NT2/D1 (cell line): ENCODE results near the gene RANBP10.
A peak's percentile ranks its signal among the peaks of the same experiment; 100 is the strongest.

Source experiments
- DNase-seq: peaks from one replicate; pipeline ENCODE4 v3.0.0-alpha.2; 2011; ENCODE audit warnings: low read depth, low spot score
- H3K27me3 ChIP-seq: 2 replicates; pipeline ENCODE4 v1.6.0; 2011; ENCODE audit warnings: mild to moderate bottlenecking; ENCODE audit not compliant: insufficient read length, insufficient read depth
- H3K36me3 ChIP-seq: 2 replicates; pipeline ENCODE4 v1.6.1; 2011; ENCODE audit warnings: mild to moderate bottlenecking, low read length, mixed read lengths; ENCODE audit not compliant: insufficient read depth, insufficient read length
- H3K4me1 ChIP-seq: 2 replicates; pipeline ENCODE4 v1.5.1; 2011; ENCODE audit not compliant: insufficient read depth, insufficient read length
- H3K4me3 ChIP-seq: 2 replicates; pipeline ENCODE4 v1.5.1; 2011; ENCODE audit warnings: low read depth; ENCODE audit not compliant: insufficient read length
- H3K9ac ChIP-seq: 2 replicates; pipeline ENCODE4 v1.6.0; 2011; ENCODE audit warnings: low read depth; ENCODE audit not compliant: insufficient read length
- H3K9me3 ChIP-seq: 2 replicates; pipeline ENCODE4 v1.5.1; 2011; ENCODE audit warnings: mild to moderate bottlenecking, low read length; ENCODE audit not compliant: insufficient read depth
- SUZ12 ChIP-seq: IDR thresholded peaks from 2 replicates; pipeline ENCODE4 v1.6.1; 2011; ENCODE audit not compliant: insufficient read length, insufficient read depth; ENCODE audit errors: extremely low read depth
- YY1 ChIP-seq: IDR thresholded peaks from 2 replicates; pipeline ENCODE4 v1.6.1; 2011; ENCODE audit not compliant: insufficient read length, insufficient read depth
- ZNF274 ChIP-seq: IDR thresholded peaks from 2 replicates; pipeline ENCODE4 v1.6.1; 2011; ENCODE audit warnings: mild to moderate bottlenecking, low read depth, low read length

The RANBP10 gene

DNA sequence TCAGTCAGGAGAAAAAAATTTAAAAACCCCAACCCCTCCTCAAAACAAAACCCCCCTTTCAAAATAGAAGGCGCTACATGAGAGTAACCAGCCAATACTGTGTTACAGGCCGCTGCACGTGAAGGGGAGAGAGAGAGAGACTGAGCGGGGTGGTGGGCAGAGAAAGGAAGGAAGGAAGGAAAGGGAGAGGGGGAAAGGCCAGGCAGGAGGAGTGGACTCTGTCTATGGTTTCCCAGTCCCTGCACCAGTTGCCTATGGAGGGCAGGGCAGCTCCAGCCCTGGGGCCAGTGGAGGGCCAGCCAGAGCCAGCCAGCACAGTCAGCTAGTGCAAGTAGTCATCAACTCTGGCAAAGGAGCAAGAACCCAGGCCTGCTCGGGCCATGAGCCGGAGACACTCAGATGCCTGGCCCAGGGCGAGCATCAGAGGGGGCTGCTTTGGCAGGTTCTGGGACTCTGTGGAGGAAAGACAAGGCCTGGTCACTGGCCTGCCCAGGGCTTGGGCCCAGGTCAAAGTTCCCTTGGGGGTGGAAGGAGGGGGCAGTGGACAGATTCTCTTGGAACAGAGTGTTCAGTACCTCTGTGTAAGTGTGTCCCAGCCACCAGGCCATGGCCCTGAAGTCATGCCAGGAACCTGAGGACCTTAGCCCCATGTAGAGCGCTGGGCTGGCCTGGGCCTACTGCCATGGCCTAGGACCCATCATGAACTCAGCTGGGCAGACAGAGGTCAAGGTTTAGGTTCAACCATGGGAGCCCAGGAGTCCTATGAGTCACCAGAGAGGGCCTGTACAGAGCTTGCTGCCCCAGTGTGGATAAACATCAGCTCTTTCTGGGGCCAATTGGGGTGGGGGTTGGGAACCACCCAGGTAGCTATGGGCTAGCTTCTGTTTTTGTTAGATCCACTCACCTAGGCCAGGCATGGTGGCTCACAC, 80.0 kb downstream of the RANBP10 start:
- Histone ChIP-seq H3K9me3 (no peaks in the 10 kb centered on the region), H3K36me3 (peaks cover 74% of the 10 kb centered on the region), H3K9ac (no peak overlapping the region), H3K4me1 (peaks cover 2% of the 10 kb centered on the region), H3K4me3 (no peak overlapping the region), H3K27me3 (no peaks in the 10 kb centered on the region)
- DNase-seq = no peak
- no peak for TF ChIP-seq YY1
- no peak for TF ChIP-seq ZNF274
- no peak for TF ChIP-seq SUZ12

DNA sequence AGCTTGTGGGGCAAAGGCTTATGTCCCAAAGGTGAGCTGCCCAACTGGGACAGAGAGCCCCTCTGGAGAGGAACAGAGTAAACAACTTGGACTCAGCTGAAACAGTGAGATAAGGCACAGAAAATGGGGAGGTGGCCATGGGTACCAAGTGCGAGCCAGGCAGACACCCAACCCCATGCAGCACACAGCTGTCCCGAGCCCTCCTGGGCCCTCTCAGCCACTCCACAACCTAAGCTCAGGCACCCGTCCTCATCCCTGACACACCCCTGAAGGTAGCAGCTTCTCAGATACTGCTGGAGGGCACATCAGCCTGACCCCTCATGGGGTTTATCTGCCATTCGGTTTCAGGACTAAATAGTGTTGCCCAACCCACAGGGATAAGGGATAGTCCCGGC, 82.5 kb downstream of the RANBP10 start:
- H3K4me3 ChIP-seq = no peak overlapping the region
- peaks cover 50% of the 10 kb centered on the region for H3K36me3 ChIP-seq
- no peak overlapping the region for H3K9ac ChIP-seq
- no peak for DNase-seq
- peaks cover 2% of the 10 kb centered on the region for H3K4me1 ChIP-seq
- TF ChIP-seq SUZ12 = no peak
- TF ChIP-seq ZNF274 = no peak
- no peaks in the 10 kb centered on the region for H3K9me3 ChIP-seq
- H3K27me3 ChIP-seq = no peaks in the 10 kb centered on the region

DNA sequence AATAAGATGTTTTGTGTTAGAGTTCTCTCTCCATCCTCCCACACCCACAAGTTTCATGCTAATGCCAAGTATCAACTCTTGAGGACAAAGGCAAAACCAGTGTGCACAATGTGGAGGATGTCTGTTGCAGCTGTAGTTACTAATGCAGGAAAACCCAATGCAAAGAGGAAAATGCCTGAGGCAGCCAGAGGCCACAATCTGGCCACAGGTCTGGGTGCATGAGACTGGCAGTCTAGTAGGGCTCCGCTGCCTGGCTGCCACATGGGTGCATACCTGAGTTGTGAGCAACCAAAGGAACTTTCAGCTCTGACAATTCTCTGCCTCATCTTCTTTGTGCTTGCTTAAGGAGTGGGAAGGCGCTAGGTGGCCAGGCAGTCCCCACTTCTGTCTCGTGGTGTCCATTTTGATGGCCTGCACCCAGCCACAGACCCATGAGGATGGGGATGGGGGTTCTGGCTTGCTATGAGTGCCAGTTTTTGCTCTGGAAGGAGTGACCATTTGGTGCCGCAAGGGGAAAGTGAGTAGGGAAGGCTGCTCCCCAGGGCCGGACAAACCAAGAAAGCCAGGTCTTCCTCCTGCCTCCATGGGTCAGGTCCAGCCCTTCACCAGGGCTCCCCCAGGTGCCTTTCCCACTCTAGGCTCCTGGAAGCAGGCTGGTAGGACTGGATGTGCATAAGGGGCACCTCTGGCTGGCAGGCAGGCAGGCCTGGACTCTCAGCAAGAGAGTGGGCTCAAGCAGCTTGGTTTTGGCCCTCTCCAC, 83.0 kb downstream of the RANBP10 start:
- Histone ChIP-seq H3K36me3 (peaks cover 44% of the 10 kb centered on the region), H3K4me1 (peaks cover 2% of the 10 kb centered on the region), H3K9me3 (no peaks in the 10 kb centered on the region), H3K27me3 (peaks cover 4% of the 10 kb centered on the region), H3K4me3 (no peak overlapping the region), H3K9ac (no peak overlapping the region)
- DNase-seq = no peak
- no peak for TF ChIP-seq YY1
- TF ChIP-seq ZNF274 = no peak
- TF ChIP-seq SUZ12 = no peak

DNA sequence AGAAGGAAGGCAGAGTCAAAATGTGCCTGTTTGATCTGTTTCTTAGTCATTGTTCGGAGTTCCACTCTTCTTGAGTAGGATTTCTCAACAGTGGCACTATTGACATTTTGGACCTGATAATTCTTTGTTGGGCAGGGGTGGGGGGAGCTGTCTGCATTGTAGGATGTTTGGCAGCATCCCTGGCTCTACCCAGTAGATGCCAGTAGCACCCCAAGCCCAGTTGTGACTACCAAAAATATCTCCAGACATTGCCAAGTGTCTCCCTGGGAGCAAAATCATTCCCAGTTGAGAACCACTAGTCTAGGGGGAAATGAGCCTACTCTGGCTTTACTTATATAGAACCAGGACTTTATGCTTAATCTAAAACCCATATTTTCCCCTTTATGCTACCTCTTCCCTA, 86.1 kb downstream of the RANBP10 start:
- Histone ChIP-seq H3K36me3 (peaks cover 20% of the 10 kb centered on the region), H3K4me1 (peaks cover 2% of the 10 kb centered on the region), H3K9ac (no peak overlapping the region), H3K9me3 (no peaks in the 10 kb centered on the region), H3K27me3 (peaks cover 4% of the 10 kb centered on the region), H3K4me3 (no peak overlapping the region)
- DNase-seq = no peak
- TF ChIP-seq SUZ12 (no peak), YY1 (no peak), ZNF274 (no peak)

DNA sequence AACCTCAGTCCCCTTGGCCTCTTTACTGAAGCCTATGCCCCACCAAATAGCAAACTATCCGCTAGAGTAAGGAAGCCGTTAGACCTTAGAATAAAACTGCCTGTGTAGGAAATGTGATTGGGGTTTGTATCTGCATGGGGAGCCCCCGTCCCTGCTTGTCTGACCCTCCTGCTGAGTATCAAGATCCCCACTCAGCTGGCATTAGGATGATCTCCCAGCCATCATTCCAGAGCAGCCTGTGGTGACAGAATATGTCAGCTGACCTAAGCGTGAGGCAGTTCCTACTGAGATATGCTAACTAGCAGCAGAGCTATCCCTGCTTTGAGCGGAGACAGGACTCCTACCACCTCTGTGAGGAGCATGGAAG, 86.6 kb downstream of the RANBP10 start:
- peaks cover 2% of the 10 kb centered on the region for H3K4me1 ChIP-seq
- H3K27me3 ChIP-seq = peaks cover 4% of the 10 kb centered on the region
- no peak for TF ChIP-seq SUZ12
- TF ChIP-seq ZNF274 = no peak
- no peak for TF ChIP-seq YY1
- DNase-seq = no peak
- H3K4me3 ChIP-seq = peak overlapping the region; percentile 82
- H3K9ac ChIP-seq = peak overlapping the region; percentile 92
- no peaks in the 10 kb centered on the region for H3K9me3 ChIP-seq
- H3K36me3 ChIP-seq = peaks cover 16% of the 10 kb centered on the region

DNA sequence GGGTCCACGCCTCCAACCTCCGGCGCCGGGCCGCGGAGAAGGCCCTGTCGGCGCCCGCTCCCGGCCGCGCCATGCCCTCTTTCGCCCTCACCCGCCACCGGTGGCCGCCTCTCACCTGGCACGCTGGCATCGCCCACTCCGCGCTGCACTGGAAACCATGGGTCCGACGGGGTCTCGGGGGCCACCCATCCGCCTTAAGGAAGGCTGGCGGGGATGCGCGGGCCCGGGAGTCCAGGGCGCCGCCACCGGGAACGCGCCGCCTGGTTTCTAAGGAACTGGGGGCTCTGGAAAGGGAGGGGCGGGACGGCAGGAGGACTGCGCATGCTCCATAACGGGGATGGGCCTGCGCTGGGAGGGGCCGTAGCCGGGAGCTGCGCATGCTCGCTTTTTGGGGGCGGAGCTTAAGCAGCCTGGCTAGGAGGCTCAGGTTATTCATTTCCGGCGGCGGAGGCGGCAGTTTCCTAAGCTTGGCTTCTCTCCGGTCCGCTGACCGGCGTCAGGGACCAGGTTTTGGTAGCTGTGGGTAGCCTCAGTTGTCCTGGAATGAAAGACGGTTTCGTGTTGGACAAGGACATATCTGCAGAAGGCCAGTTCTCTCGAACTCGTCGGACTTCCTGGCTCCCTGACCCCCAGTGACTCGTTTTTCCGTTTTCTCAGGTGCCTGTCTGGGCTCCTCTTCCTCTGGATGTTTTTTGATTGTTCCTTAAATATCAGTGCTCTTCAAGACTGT, 87.1 kb downstream of the RANBP10 start, which contains the start of gene GFOD2:
TSS of gene GFOD2 (minus strand) at position 269 of the 730 bp plus-strand sequence. CDS start 33,601 bp downstream, outside the sequence.
- H3K36me3 ChIP-seq = peaks cover 12% of the 10 kb centered on the region
- DNase-seq = peak; percentile 94
- H3K9me3 ChIP-seq = no peaks in the 10 kb centered on the region
- H3K27me3 ChIP-seq = peaks cover 4% of the 10 kb centered on the region
- no peak for TF ChIP-seq ZNF274
- no peak for TF ChIP-seq YY1
- no peak for TF ChIP-seq SUZ12
- H3K4me1 ChIP-seq = peaks cover 2% of the 10 kb centered on the region
- peak within 1 kb of the TSS; percentile 92 for H3K9ac ChIP-seq
- H3K4me3 ChIP-seq = peak within 1 kb of the TSS; percentile 82
